GM12873 (cell line): ENCODE measurements around the gene GSX1.
A peak's percentile ranks its signal among the peaks of the same experiment; 100 is the strongest.

Source experiments
- TF ChIP-seq, protein P1 (sequence below): IDR thresholded peaks from 2 replicates; pipeline ENCODE4 v1.5.1; 2012; ENCODE audit warnings: low read depth, mild to moderate bottlenecking, moderate library complexity, low read length, control low read depth; ENCODE audit not compliant: insufficient read depth; ENCODE audit errors: missing control alignments

Gene GSX1

DNA sequence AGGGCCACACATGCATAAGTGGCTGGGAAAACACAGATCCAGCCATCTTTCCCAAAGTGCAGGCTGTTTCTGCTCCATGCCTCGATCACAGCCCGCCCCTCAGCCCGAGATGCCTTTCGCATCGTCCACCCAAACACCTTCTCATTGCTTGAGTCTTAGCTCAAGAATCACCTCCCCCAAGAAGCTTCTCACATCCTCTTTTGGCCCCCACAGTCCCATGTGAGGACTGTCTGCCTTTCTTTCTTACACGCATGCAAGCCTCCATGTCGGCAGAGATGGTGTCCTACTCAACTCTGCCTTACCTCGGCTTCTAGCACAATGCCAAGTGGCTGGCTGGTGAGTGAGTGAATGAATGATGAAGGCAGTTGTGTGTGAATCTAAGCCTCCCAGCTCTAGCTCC lies 18.1 kb upstream of the GSX1 start:
- TF ChIP-seq, protein P1, sequence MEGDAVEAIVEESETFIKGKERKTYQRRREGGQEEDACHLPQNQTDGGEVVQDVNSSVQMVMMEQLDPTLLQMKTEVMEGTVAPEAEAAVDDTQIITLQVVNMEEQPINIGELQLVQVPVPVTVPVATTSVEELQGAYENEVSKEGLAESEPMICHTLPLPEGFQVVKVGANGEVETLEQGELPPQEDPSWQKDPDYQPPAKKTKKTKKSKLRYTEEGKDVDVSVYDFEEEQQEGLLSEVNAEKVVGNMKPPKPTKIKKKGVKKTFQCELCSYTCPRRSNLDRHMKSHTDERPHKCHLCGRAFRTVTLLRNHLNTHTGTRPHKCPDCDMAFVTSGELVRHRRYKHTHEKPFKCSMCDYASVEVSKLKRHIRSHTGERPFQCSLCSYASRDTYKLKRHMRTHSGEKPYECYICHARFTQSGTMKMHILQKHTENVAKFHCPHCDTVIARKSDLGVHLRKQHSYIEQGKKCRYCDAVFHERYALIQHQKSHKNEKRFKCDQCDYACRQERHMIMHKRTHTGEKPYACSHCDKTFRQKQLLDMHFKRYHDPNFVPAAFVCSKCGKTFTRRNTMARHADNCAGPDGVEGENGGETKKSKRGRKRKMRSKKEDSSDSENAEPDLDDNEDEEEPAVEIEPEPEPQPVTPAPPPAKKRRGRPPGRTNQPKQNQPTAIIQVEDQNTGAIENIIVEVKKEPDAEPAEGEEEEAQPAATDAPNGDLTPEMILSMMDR: no peak

DNA sequence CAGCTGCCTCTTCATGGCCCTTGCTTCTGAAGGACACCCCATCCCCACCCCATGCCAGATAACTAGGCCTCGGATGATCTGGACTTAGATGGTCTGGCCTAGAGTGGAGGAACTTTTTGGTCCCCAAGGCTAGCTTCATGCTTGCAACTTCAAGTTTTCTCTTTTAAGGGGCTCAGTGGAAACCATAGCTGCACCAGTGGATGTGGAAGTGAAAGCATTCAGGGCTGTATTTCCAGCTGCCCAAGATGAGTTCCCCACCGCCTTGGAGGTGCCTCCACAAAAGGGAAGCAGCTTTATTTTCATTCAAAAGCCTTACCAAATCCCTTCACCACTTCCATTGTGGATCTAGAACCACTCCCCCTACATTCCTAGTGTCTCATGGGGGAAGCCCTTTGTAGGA lies 17.6 kb upstream of the GSX1 start:
- TF ChIP-seq, protein P1: no peak

DNA sequence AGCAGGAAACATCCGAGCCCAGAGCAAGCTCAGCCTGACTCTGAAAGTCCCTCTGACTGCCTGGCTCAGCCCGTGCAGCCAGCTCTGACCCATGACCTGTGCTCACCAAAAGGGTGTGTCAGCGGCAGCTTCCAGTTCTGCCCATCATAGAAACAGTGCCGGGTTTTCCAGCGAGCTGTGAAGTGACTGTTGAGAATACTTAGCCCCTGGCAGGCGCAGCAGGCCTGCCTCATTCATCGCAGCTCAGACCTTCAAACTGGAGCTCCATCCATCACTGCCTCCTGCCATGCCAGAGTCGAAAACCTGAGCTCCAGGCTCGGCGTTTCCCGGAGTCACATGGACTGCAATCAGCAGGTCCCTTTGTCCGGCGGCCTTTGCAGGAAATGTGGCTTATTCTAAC lies 16.3 kb upstream of the GSX1 start:
- TF ChIP-seq, protein P1: no peak

DNA sequence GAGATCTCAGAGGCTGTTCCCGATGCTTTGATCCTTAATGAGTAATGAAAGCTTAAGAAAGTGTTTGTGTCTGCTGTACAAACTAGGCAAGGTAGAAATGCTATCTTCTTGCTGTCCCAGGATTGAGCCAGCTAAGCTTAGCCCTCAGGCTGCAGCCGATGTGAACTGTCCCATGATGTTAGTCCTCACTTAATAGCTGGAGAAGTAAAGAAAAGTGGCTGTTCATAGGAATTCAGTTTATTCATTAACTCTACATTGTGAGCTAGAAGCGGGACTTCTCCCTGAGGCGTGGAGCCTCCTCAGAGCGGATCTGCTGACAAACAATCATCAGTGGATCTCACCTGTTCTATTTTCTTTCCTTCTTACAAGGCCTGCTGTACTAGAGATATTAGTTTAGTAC lies 10.1 kb upstream of the GSX1 start:
- TF ChIP-seq, protein P1: no peak

DNA sequence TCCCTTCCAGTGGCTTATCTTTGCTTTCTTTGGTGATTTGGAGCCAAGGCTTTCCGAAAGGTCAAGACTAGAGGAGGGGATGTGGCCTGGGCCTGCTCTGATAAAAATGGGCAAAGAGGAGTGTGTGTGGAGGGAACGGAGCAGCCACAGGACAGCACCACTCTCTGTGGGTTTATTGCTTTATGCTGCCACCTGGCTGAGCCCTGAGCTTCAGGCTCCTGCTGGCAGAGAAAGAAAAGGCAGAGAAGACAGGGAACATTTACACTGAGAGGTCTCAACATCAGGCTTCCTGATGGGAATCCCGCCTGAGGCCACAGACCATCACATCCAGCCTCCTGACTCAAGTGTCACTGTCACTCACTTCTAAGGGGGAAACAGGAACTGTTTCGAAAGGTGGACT lies 9.2 kb upstream of the GSX1 start:
- TF ChIP-seq, protein P1: peak; percentile 12

DNA sequence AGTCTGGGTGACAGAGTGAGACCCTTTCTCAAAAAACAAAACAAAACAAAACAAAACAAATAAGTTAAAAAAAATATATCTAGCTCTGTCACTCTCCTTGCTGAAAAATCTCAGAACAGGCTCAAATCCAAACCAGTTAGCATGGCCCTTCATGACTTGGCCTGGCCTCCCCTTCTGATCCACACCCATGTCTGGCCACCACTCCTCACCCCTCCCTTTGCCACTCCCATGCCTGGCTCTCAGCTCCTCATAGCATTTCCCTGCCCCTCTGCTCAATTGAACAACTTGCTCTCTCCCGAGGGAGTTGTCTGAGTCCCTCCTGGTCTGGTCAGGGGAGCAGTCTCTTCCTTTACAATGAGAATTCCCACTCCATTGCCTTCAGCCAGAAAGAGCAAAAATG lies 4.0 kb upstream of the GSX1 start:
- TF ChIP-seq, protein P1: no peak

DNA sequence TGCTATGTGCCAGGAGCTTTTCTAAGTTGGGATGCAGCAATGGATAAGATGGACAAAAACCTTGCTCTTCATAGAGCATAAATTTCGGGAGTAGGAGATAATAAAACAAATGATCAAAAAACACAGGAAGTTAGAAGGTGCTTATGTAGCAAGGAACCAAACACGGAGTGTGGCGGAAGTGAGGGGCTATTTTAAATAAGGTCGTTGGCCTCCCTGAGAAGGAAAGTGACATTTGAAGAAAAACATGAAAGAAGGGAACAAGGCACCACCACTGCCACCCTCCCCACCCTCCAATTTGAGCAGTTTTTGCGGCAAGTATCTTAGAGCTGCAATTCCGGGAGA lies 3.2 kb upstream of the GSX1 start:
- TF ChIP-seq, protein P1: no peak
